Neuronal stem cell (in vitro differentiated cells): Measurements from ENCODE around the gene RPL39.
A peak's percentile ranks its signal among the peaks of the same experiment; 100 is the strongest.

Source experiments
- DNase-seq: peaks from one replicate; pipeline ENCODE4 v3.0.0-alpha.2; 2013; ENCODE audit warnings: low spot score
- H2AFZ ChIP-seq: one replicate; pipeline ENCODE4 v1.6.1; 2013; ENCODE audit warnings: mild to moderate bottlenecking, low read length, inconsistent platforms
- H2AK5ac ChIP-seq: 2 replicates; pipeline ENCODE4 v1.6.1; 2013; ENCODE audit warnings: low read depth, mild to moderate bottlenecking, inconsistent platforms, low read length, moderate library complexity, mixed read lengths
- H2BK120ac ChIP-seq: 2 replicates; pipeline ENCODE4 v1.6.1; 2013; ENCODE audit warnings: low read depth, mild to moderate bottlenecking, inconsistent platforms, low read length, moderate library complexity, mixed read lengths
- H2BK12ac ChIP-seq: one replicate; pipeline ENCODE4 v1.6.1; 2013; ENCODE audit warnings: low read length, inconsistent platforms
- H2BK15ac ChIP-seq: 2 replicates; pipeline ENCODE4 v1.6.1; 2013; ENCODE audit warnings: mild to moderate bottlenecking, low read length, inconsistent platforms, mixed read lengths
- H2BK5ac ChIP-seq: one replicate; pipeline ENCODE4 v1.6.1; 2013; ENCODE audit warnings: inconsistent platforms, mild to moderate bottlenecking, low read length, moderate library complexity
- H3K14ac ChIP-seq: one replicate; pipeline ENCODE4 v1.6.1; 2013; ENCODE audit warnings: low read length, inconsistent platforms
- H3K18ac ChIP-seq: 2 replicates; pipeline ENCODE4 v1.6.1; 2013; ENCODE audit warnings: low read length, inconsistent platforms
- H3K23ac ChIP-seq: 2 replicates; pipeline ENCODE4 v1.6.1; 2013; ENCODE audit warnings: low read depth, mild to moderate bottlenecking, mixed read lengths, low read length, inconsistent platforms; ENCODE audit not compliant: poor library complexity
- H3K27ac ChIP-seq: replicated peaks from 3 replicates; pipeline ENCODE4 v1.5.1; 2013; ENCODE audit warnings: low read length, inconsistent platforms
- H3K27me3 ChIP-seq, 3 experiments: 2 replicates each; pipeline ENCODE4 v1.6.1; 2013; ENCODE audit warnings: low read length in 3 of 3, mild to moderate bottlenecking in 2 of 3, inconsistent platforms in 1 of 3, low read depth in 1 of 3, mixed read lengths in 1 of 3, moderate library complexity in 1 of 3; ENCODE audit not compliant: control insufficient read depth in 3 of 3, insufficient read depth in 3 of 3
- H3K36me3 ChIP-seq, 2 donors: replicated peaks in 1 of 2; 2 replicates each; pipeline ENCODE4 v1.6.1; 2013; ENCODE audit warnings: low read length in 2 of 2; ENCODE audit not compliant: control insufficient read depth in 2 of 2, insufficient read depth in 2 of 2
- H3K4ac ChIP-seq: 2 replicates; pipeline ENCODE4 v1.6.1; 2013; ENCODE audit warnings: inconsistent platforms, mild to moderate bottlenecking, low read length, moderate library complexity
- H3K4me1 ChIP-seq, 2 donors: 1 replicate in 1 of 2; 2 replicates in 1 of 2; pipeline ENCODE4 v1.6.1; 2013; ENCODE audit warnings: low read length in 2 of 2, low read depth in 1 of 2; ENCODE audit not compliant: control insufficient read depth in 2 of 2, insufficient read depth in 1 of 2
- H3K4me2 ChIP-seq: one replicate; pipeline ENCODE4 v1.6.1; 2013; ENCODE audit warnings: mild to moderate bottlenecking, low read length, inconsistent platforms; ENCODE audit not compliant: insufficient read depth, poor library complexity, severe bottlenecking
- H3K4me3 ChIP-seq, 2 donors: 2 replicates each; pipeline ENCODE4 v1.5.1; 2013; ENCODE audit warnings: low read length in 2 of 2, mild to moderate bottlenecking in 2 of 2, inconsistent platforms in 1 of 2, moderate library complexity in 1 of 2
- H3K79me1 ChIP-seq: one replicate; pipeline ENCODE4 v1.6.1; 2013; ENCODE audit warnings: low read depth, mild to moderate bottlenecking, inconsistent platforms, low read length, moderate library complexity
- H3K9ac ChIP-seq: one replicate; pipeline ENCODE4 v1.6.1; 2013; ENCODE audit warnings: mild to moderate bottlenecking, low read depth, low read length, inconsistent platforms; ENCODE audit not compliant: poor library complexity
- H3K9me3 ChIP-seq, 2 donors: replicated peaks in 1 of 2; 2 replicates each; pipeline versions ENCODE3 to v1.6.1; 2013; ENCODE audit warnings: low read length in 2 of 2, mild to moderate bottlenecking in 2 of 2, inconsistent platforms in 1 of 2, low read depth in 1 of 2, mixed read lengths in 1 of 2, moderate library complexity in 1 of 2; ENCODE audit not compliant: control insufficient read depth in 2 of 2, insufficient read depth in 1 of 2
- H4K8ac ChIP-seq: one replicate; pipeline ENCODE4 v1.6.1; 2013; ENCODE audit warnings: low read depth, mild to moderate bottlenecking, inconsistent platforms, low read length, moderate library complexity
- H4K91ac ChIP-seq: one replicate; pipeline ENCODE4 v1.6.1; 2013; ENCODE audit warnings: low read length, low read depth, mild to moderate bottlenecking, inconsistent platforms; ENCODE audit not compliant: poor library complexity
- WGBS, 2 donors: extraction: QIAGEN DNeasy Blood & Tissue Kit; methylation state at CpG; one replicate each; pipeline ENCODE4 v1.1.7; 2013; ENCODE audit warnings: missing lambda C conversion rate in 2 of 2, mixed read lengths in 1 of 2; ENCODE audit not compliant: insufficient read length in 2 of 2, insufficient replicate concordance in 1 of 2; ENCODE audit errors: extremely low coverage in 2 of 2; 5-methylcytosine and 5-hydroxymethylcytosine counted together

RPL39 gene

GRCh38 chrX:119790977-119791436, 423 bp downstream of the RPL39 start:
- DNase-seq: no peak
- Histone ChIP-seq H3K14ac (no peak overlapping the region), H3K9ac (peak overlapping the region; percentile 83), H3K4me2 (peak overlapping the region; percentile 12), H4K91ac (no peak overlapping the region), H3K79me1 (no peaks in the 10 kb centered on the region), H3K4ac (no peak overlapping the region), H2BK15ac (no peak overlapping the region), H3K4me3 (peak overlapping the region; percentile 74 to 91), H2BK5ac (no peak overlapping the region), H3K27me3 (no peaks in the 10 kb centered on the region), H3K9me3 (no peaks in the 10 kb centered on the region), H2AK5ac (peak overlapping the region; percentile 79), H3K36me3 (peaks cover 4 to 42% of the 10 kb centered on the region in 2 donors), H2AFZ (peak overlapping the region; percentile 49), H3K18ac (peak overlapping the region; percentile 80), H3K4me1 (peaks cover 2% of the 10 kb centered on the region in 2 donors), H2BK120ac (no peak overlapping the region), H2BK12ac (no peak overlapping the region), H3K23ac (no peak overlapping the region), H3K27ac (peak overlapping the region; percentile 96), H4K8ac (no peak overlapping the region)
- WGBS, 2 donors: no CpG with 5 or more reads among the region's 31 CpGs

- Histone ChIP-seq H3K79me1 (peaks cover 3% of the 10 kb centered on the region), H2BK120ac (no peak overlapping the region), H3K4me1 (peaks cover 2% of the 10 kb centered on the region in 2 donors), H2AFZ (no peak overlapping the region), H3K9ac (no peak overlapping the region), H3K9me3 (no peaks in the 10 kb centered on the region), H3K4ac (no peak overlapping the region), H3K4me2 (no peak overlapping the region), H4K91ac (no peak overlapping the region), H2AK5ac (no peak overlapping the region), H3K36me3 (peaks cover 10 to 82% of the 10 kb centered on the region in 2 donors), H3K4me3 (no peak overlapping the region), H2BK15ac (no peak overlapping the region), H3K18ac (no peak overlapping the region), H3K27ac (no peak overlapping the region), H2BK5ac (no peak overlapping the region), H4K8ac (no peak overlapping the region), H3K14ac (no peak overlapping the region), H3K27me3 (no peaks in the 10 kb centered on the region), H3K23ac (no peak overlapping the region), H2BK12ac (no peak overlapping the region)
- no CpG with 5 or more reads among the region's 14 CpGs for WGBS, 2 donors
- DNase-seq: no peak
Observed at GRCh38 chrX:119784747-119785446, 6.5 kb downstream of the RPL39 start.

- H3K9ac ChIP-seq: no peak overlapping the region
- no peak overlapping the region for H3K14ac ChIP-seq
- H3K79me1 ChIP-seq: peaks cover 3% of the 10 kb centered on the region
- H3K4me2 ChIP-seq: no peak overlapping the region
- WGBS, 2 donors: no CpG with 5 or more reads among the region's 5 CpGs
- peaks cover 7 to 64% of the 10 kb centered on the region in 2 donors for H3K36me3 ChIP-seq
- no peak overlapping the region for H2AK5ac ChIP-seq
- H3K27ac ChIP-seq: no peak overlapping the region
- no peak overlapping the region for H4K91ac ChIP-seq
- no peak overlapping the region for H2AFZ ChIP-seq
- H3K23ac ChIP-seq: no peak overlapping the region
- H2BK120ac ChIP-seq: no peak overlapping the region
- H3K27me3 ChIP-seq: no peaks in the 10 kb centered on the region
- H2BK12ac ChIP-seq: no peak overlapping the region
- no peaks in the 10 kb centered on the region for H3K4me1 ChIP-seq
- DNase-seq: no peak
- no peak overlapping the region for H2BK5ac ChIP-seq
- no peak overlapping the region for H3K4me3 ChIP-seq
- H3K18ac ChIP-seq: no peak overlapping the region
- no peak overlapping the region for H4K8ac ChIP-seq
- no peak overlapping the region for H2BK15ac ChIP-seq
- H3K9me3 ChIP-seq: no peaks in the 10 kb centered on the region
- H3K4ac ChIP-seq: no peak overlapping the region
Observed at GRCh38 chrX:119783026-119783425, 8.4 kb downstream of the RPL39 start.

- Histone ChIP-seq H2BK12ac (no peak overlapping the region), H3K9ac (no peak overlapping the region), H2BK120ac (no peak overlapping the region), H3K4me3 (no peak overlapping the region), H3K36me3 (peaks cover 4 to 29% of the 10 kb centered on the region in 2 donors), H3K4me1 (no peaks in the 10 kb centered on the region), H2BK5ac (no peak overlapping the region), H3K14ac (no peak overlapping the region), H4K91ac (no peak overlapping the region), H3K9me3 (no peaks in the 10 kb centered on the region), H3K4ac (no peak overlapping the region), H2BK15ac (no peak overlapping the region), H2AK5ac (no peak overlapping the region), H2AFZ (no peak overlapping the region), H3K4me2 (no peak overlapping the region), H4K8ac (no peak overlapping the region), H3K23ac (no peak overlapping the region), H3K27ac (no peak overlapping the region), H3K18ac (no peak overlapping the region), H3K27me3 (no peaks in the 10 kb centered on the region), H3K79me1 (peaks cover 3% of the 10 kb centered on the region)
- no CpG with 5 or more reads among the region's 5 CpGs for WGBS, 2 donors
- DNase-seq: no peak
Observed at GRCh38 chrX:119778829-119779228, 12.6 kb downstream of the RPL39 start.
